Astrocyte of the spinal cord (primary cell): ENCODE results near the gene CD40.

Experiments
- DNase-seq: peaks from one replicate; pipeline ENCODE4 v3.0.0; 2011; ENCODE audit warnings: low read depth, low spot score
- H3K4me3 ChIP-seq: 2 replicates; pipeline ENCODE4 v1.5.1; 2011; ENCODE audit warnings: low read depth, mild to moderate bottlenecking, low read length, moderate library complexity
- CTCF ChIP-seq: IDR thresholded peaks from 2 replicates; pipeline ENCODE4 v1.5.1; 2012; ENCODE audit warnings: low read depth, mild to moderate bottlenecking, low read length, inconsistent platforms
- in situ Hi-C: cut with HindIII; loops from 2 replicates; pipeline ENCODE4 v1.10.0; 2017; ENCODE audit warnings: low sequenced_read_pairs

CD40 gene

DNA sequence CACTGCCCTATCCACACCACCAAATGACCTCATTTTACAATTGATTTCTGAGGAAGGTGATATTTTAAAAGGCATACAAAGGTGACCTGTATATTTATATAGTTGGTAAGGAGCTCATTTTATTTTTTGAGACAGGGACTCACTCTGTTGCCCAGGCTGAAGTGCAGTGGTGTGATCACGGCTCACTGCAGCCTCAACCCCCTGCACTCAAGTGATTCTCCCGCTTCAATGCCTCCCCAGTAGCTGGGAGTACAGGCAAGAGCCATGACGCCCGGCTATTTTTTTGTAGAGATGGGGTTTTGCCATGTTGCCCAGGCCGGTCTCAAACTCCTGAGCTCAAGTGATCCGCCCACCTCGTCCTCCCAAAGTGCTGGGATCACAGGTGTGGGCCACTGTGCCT lies 41.3 kb upstream of the CD40 start:
- TF ChIP-seq CTCF, result no peak
- DNase-seq, result no peak
- in situ Hi-C loops, result no loop called here
- no peak overlapping the region for H3K4me3 ChIP-seq

- no peak overlapping the region for H3K4me3 ChIP-seq
- in situ Hi-C loops, result no loop called here
- TF ChIP-seq CTCF, result no peak
- DNase-seq, result no peak
Observed at GRCh38 chr20:46077642-46078305, 40.3 kb upstream of the CD40 start.

DNA sequence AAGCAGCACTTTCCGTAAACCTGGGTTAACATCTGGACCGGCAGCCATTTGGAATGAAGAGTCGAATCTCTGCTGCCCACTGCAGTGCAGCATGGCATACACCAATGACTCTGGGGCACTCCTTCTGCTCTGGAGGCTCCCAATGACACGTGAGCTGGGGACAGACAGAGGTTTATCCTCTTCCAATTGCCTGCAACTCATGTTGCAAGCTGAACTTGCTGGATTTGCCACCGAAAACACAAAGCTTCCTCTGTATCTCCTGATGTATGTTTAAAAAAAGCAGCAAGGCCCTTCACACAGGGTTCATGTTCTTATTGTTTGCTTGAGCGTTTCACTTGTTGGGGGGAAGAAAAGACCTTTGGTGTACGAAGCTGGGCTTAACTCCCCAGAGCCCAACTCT lies 39.2 kb upstream of the CD40 start:
- H3K4me3 ChIP-seq, result no peak overlapping the region
- in situ Hi-C loops, result no loop called here
- TF ChIP-seq CTCF, result no peak
- no peak for DNase-seq

DNA sequence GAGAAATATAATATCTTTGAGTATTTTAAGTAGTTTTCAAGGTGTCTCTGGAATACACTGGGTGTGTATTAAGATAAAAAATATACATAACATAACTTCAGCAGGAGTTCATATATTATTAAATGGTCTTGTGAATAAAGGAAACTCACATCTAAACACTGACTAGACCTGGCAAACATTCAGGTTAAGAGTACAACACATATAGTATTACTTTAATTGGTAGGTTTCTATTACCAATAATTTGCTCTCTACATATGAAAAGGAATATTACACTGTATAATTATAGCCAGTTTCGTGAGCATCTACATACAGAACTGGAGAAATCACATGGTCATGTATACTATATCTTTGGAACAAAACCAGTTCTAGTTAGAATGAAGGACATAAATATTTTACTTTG lies 37.0 kb upstream of the CD40 start:
- no peak for DNase-seq
- no peak overlapping the region for H3K4me3 ChIP-seq
- in situ Hi-C loops, result no loop called here
- TF ChIP-seq CTCF, result no peak

DNA sequence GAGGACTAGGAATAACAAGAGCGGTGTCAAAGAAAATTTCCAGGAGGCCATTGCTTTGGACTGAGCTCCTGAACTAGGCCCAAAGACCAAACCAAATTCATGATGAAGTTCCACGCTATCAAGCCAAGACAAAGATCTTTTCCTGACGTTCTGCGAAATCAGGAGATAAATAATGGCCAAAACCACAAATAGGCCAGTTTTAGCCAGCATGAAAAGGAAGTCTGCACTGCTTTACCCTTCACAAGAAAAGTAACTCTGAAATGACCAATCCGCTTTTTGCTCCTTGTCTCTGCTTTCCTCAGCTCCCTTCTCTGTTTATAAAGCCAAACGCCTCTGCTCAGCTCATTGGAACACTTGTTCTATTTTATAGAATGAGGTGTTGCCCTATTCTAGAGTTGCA lies 35.0 kb upstream of the CD40 start:
- in situ Hi-C loops, result no loop called here
- no peak for DNase-seq
- no peak overlapping the region for H3K4me3 ChIP-seq
- TF ChIP-seq CTCF, result no peak

DNA sequence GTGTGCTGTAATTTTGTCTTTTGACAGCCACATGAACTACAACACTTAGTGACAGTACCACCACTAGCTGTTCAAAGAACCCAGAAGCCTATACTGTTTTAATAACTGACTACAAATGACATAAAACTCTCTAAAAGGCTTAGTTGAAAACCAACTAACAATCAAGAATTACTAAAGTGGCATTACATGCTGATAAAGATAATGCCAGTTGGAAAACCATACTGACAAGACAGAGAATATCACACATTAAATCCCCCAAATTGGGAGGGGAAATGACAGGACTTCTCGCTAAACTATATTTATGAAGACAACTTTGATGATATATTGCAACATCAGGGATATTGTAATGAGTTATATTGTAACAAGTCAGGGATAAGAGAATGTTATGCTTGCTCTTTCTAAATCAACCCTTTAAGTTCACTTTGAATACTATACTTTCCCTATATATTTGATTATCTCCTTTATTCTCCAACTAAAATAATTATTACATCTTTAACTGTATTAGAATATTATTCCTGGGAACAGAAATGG lies 34.5 kb upstream of the CD40 start:
- in situ Hi-C loops, result no loop called here
- DNase-seq, result no peak
- no peak for TF ChIP-seq CTCF

More for the DNA sequence above, 34.5 kb upstream of the CD40 start:
- H3K4me3 ChIP-seq, result no peak overlapping the region
